ENCODE measurements around the gene CEP112.

Gene CEP112

DNA sequence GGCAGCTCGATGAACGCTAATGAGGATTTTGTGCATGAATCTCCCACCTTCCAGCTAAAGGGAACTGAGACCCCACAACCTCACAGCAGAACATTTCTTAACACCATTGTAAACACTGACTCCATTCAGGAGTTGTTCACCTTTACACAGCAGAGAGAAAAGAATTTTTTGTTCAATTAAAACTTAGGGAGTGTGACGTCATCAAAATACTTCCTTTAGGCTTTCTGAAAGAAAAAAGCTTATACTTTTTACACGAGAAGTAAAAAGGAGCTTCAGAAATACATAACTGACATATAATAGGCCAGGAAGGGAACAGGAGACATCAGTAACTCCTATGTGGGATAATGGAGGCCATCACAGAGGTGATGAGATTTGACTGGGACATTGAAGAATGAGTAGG lies 532.4 kb downstream of the CEP112 start:
- no peak overlapping the region for H3K4me3 ChIP-seq (ENCODE audit: low read depth, low read length)
- no peak for DNase-seq (ENCODE audit: low read depth, low spot score)
- ChIA-PET POLR2A (no interaction called here), CTCF (interaction anchor here (1.1 kb wide), 1 partner anchor 365 kb away, joined by 3 read pairs; no protein-coding TSS in a partner anchor)
- TF ChIP-seq, protein P1, sequence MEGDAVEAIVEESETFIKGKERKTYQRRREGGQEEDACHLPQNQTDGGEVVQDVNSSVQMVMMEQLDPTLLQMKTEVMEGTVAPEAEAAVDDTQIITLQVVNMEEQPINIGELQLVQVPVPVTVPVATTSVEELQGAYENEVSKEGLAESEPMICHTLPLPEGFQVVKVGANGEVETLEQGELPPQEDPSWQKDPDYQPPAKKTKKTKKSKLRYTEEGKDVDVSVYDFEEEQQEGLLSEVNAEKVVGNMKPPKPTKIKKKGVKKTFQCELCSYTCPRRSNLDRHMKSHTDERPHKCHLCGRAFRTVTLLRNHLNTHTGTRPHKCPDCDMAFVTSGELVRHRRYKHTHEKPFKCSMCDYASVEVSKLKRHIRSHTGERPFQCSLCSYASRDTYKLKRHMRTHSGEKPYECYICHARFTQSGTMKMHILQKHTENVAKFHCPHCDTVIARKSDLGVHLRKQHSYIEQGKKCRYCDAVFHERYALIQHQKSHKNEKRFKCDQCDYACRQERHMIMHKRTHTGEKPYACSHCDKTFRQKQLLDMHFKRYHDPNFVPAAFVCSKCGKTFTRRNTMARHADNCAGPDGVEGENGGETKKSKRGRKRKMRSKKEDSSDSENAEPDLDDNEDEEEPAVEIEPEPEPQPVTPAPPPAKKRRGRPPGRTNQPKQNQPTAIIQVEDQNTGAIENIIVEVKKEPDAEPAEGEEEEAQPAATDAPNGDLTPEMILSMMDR (IDR thresholded peaks at IDR 0.05; ENCODE audit: insufficient read depth, low read length, missing control alignments): no peak

DNA sequence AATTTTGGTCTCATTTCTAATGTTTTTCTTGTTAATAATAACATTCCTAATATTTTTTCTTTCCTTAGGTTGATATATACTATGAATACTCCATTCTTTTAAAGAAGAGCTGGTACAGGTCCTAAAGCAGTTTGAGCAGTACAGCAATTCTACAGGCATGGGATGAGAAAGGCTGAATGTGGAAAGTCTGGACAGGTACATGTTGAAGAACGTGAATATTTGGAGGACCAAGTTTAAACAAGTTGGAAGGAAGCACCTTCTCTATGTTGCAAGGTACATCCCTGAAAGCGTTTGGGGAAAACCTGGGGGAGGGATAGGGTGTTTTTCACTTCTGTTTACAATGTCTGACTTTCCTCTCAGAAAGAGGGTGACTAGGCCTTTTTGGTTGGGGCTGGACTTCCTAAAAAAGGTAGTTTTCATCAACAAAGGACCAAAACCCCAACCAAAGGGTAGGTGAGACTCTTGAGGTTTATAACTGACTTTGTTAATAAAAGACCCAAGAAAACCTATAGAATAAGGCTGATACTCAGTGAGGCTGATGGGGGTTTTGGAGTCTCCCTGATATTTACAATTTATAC lies 534.6 kb downstream of the CEP112 start:
- TF ChIP-seq, protein P1 (IDR thresholded peaks at IDR 0.05; ENCODE audit: insufficient read depth, low read length, missing control alignments): no peak
- CTCF ChIA-PET: no interaction called here
- no peak for DNase-seq (ENCODE audit: low read depth, low spot score)
- POLR2A ChIA-PET: interaction anchor here (0.5 kb wide), 1 partner anchor 359 kb away, joined by 3 read pairs; no protein-coding TSS in a partner anchor
- H3K4me3 ChIP-seq (ENCODE audit: low read depth, low read length): no peak overlapping the region

DNA sequence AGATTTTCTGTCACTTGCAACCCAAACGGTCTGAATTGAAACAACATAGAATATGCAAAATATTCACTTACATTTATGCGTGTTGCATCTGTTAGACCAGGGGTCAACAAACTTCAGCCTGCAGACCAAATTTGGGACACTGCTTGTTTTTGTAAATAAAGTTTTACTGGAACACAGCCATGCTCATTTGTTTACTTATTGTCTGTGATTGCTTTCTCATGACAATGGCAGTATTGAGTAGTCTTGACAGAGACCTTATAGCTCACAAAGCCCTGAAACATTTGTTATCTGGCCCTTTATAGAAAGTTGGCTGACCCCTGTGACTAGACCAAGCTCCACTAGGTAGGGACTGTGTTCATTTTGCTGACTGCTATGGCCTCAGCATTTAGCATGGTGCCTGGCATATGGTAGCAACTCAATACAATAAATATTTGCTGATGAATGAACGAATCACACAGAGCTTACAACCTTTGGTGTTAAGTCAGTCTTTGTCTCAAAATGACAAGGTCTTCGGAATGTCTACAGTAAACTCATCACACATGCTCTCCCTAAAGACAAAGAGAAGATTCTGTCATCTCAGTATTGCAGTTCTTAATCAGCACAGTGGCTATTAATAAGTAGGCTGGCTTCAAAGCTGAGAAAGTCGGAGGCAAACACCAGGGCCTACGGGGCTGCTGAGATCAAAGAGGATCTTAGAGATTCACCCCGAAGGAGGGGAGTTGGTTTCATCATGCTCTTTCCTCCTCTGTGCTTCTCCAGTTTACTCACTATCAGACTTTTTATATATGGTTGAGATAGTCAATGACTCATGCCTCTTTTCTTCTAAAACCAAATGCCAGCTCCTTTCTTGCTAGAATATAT lies 535.3 kb downstream of the CEP112 start:
- CTCF ChIA-PET: no interaction called here
- DNase-seq (ENCODE audit: low read depth, low spot score): no peak
- POLR2A ChIA-PET: interaction anchor here (0.5 kb wide), 1 partner anchor 360 kb away, joined by 3 read pairs; no protein-coding TSS in a partner anchor
- no peak overlapping the region for H3K4me3 ChIP-seq (ENCODE audit: low read depth, low read length)
- TF ChIP-seq, protein P1 (IDR thresholded peaks at IDR 0.05; ENCODE audit: insufficient read depth, low read length, missing control alignments): no peak

DNA sequence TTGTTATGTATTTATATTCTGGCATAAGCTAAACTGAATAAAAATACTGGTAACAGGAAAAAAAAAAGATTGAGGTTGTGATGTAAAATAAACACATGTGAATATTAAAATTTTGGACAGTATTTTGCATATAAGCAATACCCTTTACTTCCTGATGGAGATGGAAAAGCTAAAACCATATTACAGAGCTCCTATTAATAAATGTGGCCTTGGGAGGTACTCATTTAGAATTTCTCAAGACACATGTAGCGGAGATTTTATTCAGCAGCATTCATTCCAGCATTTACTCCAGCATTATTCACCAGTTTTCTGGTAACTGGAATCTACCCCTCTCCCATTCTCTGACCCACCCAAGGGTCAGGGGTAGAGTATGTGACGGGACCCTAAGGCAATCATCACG lies 536.2 kb downstream of the CEP112 start:
- no peak overlapping the region for H3K4me3 ChIP-seq (ENCODE audit: low read depth, low read length)
- ChIA-PET CTCF (no interaction called here), POLR2A (no interaction called here)
- TF ChIP-seq, protein P1 (IDR thresholded peaks at IDR 0.05; ENCODE audit: insufficient read depth, low read length, missing control alignments): no peak
- DNase-seq (ENCODE audit: low read depth, low spot score): no peak

DNA sequence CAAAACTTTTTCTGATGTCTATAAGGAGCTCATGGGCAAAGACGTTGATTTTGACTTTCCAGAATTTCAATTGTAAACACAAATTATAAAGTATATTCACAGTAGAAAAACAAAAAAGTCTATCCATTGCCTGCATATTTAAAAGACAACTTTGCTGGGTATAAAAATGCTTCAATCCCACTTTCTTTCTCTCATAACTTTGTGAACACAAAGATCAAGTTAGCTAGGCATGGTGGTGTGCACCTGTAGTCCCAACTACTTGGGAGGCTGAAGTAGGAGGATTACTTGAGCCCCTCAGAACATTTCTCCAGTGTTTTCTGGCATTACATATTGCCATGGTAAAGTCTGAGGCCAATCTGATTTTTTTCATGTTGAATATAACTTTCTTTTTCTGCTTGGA lies 547.4 kb downstream of the CEP112 start:
- POLR2A ChIA-PET: no interaction called here

More for the DNA sequence above, 547.4 kb downstream of the CEP112 start:
- no peak for DNase-seq (ENCODE audit: low read depth, low spot score)
- CTCF ChIA-PET: no interaction called here
- TF ChIP-seq, protein P1 (IDR thresholded peaks at IDR 0.05; ENCODE audit: insufficient read depth, low read length, missing control alignments): no peak
- no peak overlapping the region for H3K4me3 ChIP-seq (ENCODE audit: low read depth, low read length)
